Raji (cell line): ENCODE results near the gene TLCD1.

Experiments used
- POLR2A ChIP-seq: IDR thresholded peaks from 2 replicates; pipeline ENCODE4 v1.6.1; 2011; ENCODE audit warnings: low read depth, low read length, control low read depth; ENCODE audit not compliant: insufficient read depth

TLCD1 gene

DNA sequence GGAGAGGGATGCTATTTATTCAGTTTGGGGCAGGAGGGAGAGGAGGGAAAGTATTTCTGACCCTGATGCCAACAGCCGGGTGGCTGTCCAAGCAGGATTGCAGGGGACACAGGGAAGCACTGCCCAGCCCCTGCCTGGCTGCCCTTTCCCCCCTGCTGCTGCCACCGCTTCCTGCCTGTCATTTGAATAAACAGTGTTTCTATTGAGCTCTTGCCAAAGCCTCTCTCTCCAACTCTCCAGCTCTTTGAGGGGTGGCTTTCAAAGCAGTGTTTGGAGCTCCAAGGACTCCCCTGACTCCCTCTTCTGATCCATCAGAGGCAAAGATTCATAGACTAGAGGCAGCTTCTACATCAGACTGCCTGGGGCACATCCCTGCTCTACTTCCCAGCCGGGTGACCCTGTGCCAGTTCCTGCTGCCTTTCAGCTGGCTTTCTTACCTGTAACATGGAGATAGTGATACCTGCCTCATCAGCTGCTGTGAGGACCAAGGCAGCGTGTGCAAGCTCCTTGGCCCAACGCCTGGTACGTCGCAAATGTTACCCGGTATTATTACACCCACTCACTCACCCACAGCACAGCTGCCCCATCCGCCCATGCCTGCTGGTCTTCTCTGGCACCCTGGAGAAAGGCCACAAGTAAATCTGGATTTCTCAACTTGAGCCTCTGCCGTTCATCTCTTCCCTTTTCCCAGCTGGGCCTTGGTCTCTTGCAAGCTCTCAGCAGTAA is 23.8 kb downstream of the TLCD1 start:
- TF ChIP-seq POLR2A = no peak

GRCh38 chr17:28700830-28701492 is 25.1 kb downstream of the TLCD1 start:
- TF ChIP-seq POLR2A = no peak

DNA sequence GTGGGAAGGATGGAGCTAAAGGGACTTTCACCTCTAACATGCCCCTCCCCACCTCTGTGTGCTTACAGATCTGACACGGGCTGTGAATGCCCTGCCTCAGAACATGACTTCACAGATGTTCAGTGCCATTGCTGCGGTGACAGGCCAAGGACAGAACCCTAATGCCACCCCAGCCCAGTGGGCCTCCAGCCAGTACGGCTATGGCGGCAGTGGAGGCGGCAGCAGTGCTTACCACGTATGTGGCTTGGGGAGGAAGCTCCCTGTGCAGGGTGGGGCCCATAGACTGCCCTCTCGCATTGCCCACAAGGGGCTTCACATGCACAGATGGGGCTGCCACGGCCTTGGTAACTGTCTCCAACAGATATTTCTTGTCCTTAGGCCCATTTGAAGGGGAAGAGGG is 25.8 kb downstream of the TLCD1 start:
- TF ChIP-seq POLR2A = no peak

GRCh38 chr17:28698253-28698941 is 27.6 kb downstream of the TLCD1 start:
- no peak for TF ChIP-seq POLR2A

DNA sequence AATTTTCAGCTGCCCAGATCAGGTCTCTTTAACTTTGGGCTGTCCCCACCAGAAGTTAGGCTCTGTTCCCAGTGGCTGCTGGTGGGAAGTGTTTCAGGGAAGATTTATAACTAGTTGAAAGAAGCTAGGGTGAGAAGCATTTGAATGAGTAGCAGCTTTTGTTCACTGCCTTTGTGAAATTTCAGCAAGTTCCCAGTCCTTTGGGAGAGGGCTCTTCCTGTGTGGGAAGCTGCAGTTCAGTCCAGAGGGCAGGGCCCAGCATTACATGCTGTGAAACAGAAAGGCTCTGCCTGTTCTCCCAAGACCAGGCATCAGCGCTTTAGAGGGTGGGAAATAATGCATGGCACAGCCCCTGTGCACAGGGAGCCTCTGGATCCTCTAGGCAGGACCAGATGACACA is 32.2 kb downstream of the TLCD1 start:
- no peak for TF ChIP-seq POLR2A

DNA sequence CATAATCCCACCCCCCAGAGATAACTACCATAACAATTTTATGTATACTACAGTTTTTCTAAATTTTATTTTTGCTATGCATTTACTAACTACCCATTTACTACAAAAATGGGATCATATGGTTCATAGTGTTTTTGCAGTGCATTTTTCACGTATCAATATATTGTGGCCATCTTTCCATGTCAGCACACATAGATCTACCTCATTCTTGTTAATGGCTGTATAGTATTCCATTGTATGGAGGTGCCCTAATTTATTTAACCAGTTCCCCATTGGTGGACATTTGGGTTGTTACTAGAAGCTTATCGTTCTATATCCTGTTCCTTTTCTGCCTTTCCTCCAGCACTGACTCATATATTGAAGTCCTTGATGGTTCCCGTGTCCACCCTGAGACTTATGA is 37.0 kb downstream of the TLCD1 start:
- no peak for TF ChIP-seq POLR2A

GRCh38 chr17:28688481-28688880 is 37.6 kb downstream of the TLCD1 start:
- TF ChIP-seq POLR2A = no peak

DNA sequence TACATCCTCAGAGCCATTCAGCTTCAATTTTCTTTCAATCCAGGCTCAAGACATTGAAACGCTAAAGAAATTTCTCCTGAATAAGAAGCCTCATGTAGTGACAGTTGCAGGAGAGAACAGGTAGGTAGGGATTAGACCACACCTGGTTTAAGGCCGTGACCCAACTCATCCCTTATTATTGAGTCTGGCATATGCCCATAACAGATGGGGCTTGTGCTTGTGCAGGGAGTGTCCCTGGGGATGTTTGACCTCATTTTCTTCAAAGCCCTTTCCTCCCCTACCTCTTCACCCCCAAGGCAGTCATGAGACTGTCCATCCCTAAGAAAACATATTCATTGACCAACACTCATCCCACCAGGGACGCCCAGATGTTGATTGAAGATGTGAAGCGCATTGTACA is 39.7 kb downstream of the TLCD1 start:
- no peak for TF ChIP-seq POLR2A

DNA sequence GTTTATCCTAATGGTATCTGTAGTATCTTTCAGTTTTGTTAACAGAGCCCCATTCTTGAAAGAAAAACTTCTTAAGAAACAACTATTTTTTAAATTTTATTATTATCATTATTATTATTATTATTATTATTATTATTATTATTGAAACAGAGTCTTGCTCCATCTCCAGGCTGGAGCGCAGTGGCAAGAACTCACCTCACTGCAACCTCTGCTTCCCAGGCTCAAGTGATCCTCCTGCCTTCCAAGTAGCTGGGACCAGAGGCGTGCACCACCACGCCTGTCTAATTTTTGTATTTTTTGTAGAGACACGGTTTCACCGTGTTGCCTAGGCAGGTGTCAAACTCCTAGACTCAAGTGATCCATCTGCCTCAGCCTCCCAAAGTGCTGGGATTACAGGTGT is 40.7 kb downstream of the TLCD1 start:
- no peak for TF ChIP-seq POLR2A

DNA sequence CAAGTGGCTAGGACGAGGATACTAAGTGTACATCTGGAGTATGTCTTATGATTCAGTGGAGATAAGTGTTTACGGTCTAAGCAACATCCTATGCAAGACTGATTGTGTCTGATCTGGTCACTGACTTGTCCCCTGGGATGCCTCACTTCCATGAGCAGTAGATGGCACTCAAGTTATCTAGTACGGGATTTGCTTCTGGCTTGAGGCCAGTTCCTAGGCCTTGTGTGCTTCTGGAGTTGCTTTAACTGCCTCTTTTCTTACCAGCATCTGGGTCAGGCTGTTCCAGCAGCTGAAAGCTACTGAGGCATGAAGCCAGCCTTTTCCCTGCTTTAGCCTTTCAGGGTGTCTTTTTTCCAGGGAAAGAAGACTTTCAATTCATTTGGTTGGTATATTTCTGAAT is 41.1 kb downstream of the TLCD1 start:
- no peak for TF ChIP-seq POLR2A

- TF ChIP-seq POLR2A = no peak
Measured at GRCh38 chr17:28682655-28683054, 43.4 kb downstream of the TLCD1 start.

- TF ChIP-seq POLR2A = no peak
Measured at GRCh38 chr17:28675980-28676379, 50.1 kb downstream of the TLCD1 start.

GRCh38 chr17:28675490-28675889 is 50.5 kb downstream of the TLCD1 start:
- no peak for TF ChIP-seq POLR2A
